ENCODE data around the gene GATA1. TPM values are rescaled to one million over a fixed set of nuclear protein-coding genes. Genes with fewer than 3 reads are reported as not detected.

GATA1 gene
- total RNA-seq, 4 donors from 2014 or later = 0.35 TPM; not detected in 3

- Histone ChIP-seq H3K4me3 (no peak overlapping the region), H3K4me1 (no peaks in the 10 kb centered on the region), H3K36me3 (no peaks in the 10 kb centered on the region), H3K27ac (no peak overlapping the region), H3K27me3 (no peaks in the 10 kb centered on the region), H3K9me3 (no peaks in the 10 kb centered on the region)
- no peak for TF ChIP-seq POLR2A (IDR thresholded peaks at IDR 0.05)
- TF ChIP-seq CTCF (IDR thresholded peaks at IDR 0.05) = no peak
- DNase-seq = no peak
- intact Hi-C loops (cut with DNase I; ENCODE audit: low total_unique reads) = no loop called here
Measured at GRCh38 chrX:48782795-48783194, 3.6 kb upstream of the GATA1 start.

DNA sequence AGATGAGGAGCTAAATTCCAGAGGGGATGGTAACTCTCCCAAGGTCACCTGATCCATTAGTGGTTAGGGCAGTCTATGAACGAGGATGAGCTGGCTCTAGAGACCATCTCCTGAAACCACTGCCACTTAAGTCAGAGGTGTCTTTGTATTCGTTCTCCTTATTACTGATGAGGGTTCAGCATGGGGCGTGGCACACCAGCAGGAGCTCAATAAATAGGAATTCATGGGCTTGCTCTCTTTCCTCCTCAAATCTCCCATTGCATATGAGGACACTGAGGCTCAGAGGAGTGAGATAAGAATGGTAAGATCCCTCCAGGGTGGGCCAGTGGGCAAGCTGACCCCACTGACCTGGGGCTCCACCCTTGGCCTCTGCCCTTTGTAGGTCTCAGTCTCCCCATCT lies 1.7 kb upstream of the GATA1 start:
- H3K36me3 ChIP-seq = no peaks in the 10 kb centered on the region
- intact Hi-C loops (cut with DNase I; ENCODE audit: low total_unique reads) = no loop called here
- no peak overlapping the region for H3K4me3 ChIP-seq
- no peaks in the 10 kb centered on the region for H3K27me3 ChIP-seq
- H3K9me3 ChIP-seq = no peaks in the 10 kb centered on the region
- H3K4me1 ChIP-seq = no peaks in the 10 kb centered on the region
- no peak for DNase-seq
- no peak overlapping the region for H3K27ac ChIP-seq
- TF ChIP-seq POLR2A (IDR thresholded peaks at IDR 0.05) = no peak
- no peak for TF ChIP-seq CTCF (IDR thresholded peaks at IDR 0.05)

DNA sequence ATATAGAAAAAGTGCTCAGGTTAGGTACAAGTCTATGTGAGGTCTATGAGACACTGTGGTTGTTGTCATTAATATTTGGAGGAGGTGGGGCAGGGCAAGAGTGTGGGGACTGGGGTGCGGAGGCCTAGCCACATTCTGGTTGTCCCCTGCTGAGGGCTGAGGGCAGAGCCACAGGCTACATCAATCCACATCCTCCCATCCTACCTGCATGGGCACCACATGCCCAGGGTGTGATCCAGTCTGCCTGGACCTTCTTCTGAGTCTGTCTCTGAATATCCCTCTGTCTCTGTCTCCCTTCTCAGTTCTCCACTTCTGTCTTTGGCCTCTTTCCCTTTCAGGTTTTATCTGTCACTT lies 1.2 kb upstream of the GATA1 start:
- Histone ChIP-seq H3K4me1 (no peaks in the 10 kb centered on the region), H3K36me3 (no peaks in the 10 kb centered on the region), H3K4me3 (no peak overlapping the region), H3K27me3 (no peaks in the 10 kb centered on the region), H3K27ac (no peak overlapping the region), H3K9me3 (no peaks in the 10 kb centered on the region)
- intact Hi-C loops (cut with DNase I; ENCODE audit: low total_unique reads) = no loop called here
- no peak for DNase-seq
- TF ChIP-seq CTCF (IDR thresholded peaks at IDR 0.05) (no peak), POLR2A (IDR thresholded peaks at IDR 0.05) (no peak)

- intact Hi-C loops (cut with DNase I; ENCODE audit: low total_unique reads) = no loop called here
- H3K4me3 ChIP-seq = no peak overlapping the region
- H3K4me1 ChIP-seq = no peaks in the 10 kb centered on the region
- H3K36me3 ChIP-seq = no peaks in the 10 kb centered on the region
- H3K27me3 ChIP-seq = no peaks in the 10 kb centered on the region
- H3K27ac ChIP-seq = no peak overlapping the region
- TF ChIP-seq CTCF (IDR thresholded peaks at IDR 0.05) = no peak
- no peaks in the 10 kb centered on the region for H3K9me3 ChIP-seq
- no peak for DNase-seq
Measured at GRCh38 chrX:48785540-48786214, 713 bp upstream of the GATA1 start.

- no peaks in the 10 kb centered on the region for H3K4me1 ChIP-seq
- no peak for DNase-seq
- no peaks in the 10 kb centered on the region for H3K9me3 ChIP-seq
- H3K4me3 ChIP-seq = no peak overlapping the region
- H3K27me3 ChIP-seq = no peaks in the 10 kb centered on the region
- H3K36me3 ChIP-seq = no peaks in the 10 kb centered on the region
- intact Hi-C loops (cut with DNase I; ENCODE audit: low total_unique reads) = no loop called here
- TF ChIP-seq POLR2A (IDR thresholded peaks at IDR 0.05) (no peak), CTCF (IDR thresholded peaks at IDR 0.05) (no peak)
- H3K27ac ChIP-seq = no peak overlapping the region
Measured at GRCh38 chrX:48786825-48787504, 575 bp downstream of the GATA1 start.

All from uterus (tissue), 4 donors.